ENCODE data around the gene PKHD1.

- TF ChIP-seq POLR2A (IDR thresholded peaks at IDR 0.05) (no peak), CTCF (IDR thresholded peaks at IDR 0.05) (no peak)
Measured at GRCh38 chr6:51765230-51765629, 322.2 kb downstream of the PKHD1 start.

Data from adrenal gland (tissue), 5 donors.